HG03571 (cell line): Measurements from ENCODE around the gene ATAD2B.
"Not testable (repeated sequence)": the region's sequence is repeated elsewhere in the genome, so short reads cannot be mapped to it uniquely, and the experiment has no call there.

ENCODE experiments used
- ATAC-seq: cut with Tn5 transposase; IDR thresholded peaks from one replicate; pipeline ENCODE4 v1.9.1; 2021; ENCODE audit not compliant: unreplicated experiment

The ATAD2B gene

DNA sequence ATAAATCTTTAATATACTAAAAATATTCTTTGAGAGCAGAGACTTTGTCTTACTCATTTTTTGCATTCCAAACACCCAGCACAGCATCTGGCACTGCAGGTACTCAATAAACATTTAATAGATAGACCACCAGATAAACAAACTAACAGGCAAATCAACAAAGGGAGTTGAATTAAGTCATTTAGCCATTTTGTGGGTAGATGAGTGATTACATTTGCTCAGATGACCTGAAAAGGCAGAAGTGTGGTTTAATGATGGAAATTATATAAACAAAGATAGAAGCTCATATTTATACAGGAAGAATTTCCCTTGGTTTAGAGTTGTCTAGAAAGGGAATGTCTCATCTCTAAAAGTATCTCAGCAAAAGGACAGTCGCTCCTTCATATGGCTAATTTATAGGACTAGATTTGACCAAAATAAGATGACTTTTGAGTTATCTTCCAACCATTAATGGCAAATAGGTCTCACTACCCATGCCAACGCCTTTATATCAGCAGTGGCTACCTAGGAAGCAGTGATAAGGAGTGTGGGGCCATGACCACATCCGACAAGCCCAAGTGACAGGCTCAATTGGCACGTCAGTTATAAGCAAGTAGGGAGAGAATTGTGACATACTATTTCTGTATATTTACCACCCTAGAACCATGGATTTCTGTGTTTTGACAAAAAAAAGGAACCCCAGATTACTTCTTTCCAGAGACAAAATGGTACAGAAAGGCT, 173.5 kb downstream of the ATAD2B start:
- ATAC-seq = no peak

DNA sequence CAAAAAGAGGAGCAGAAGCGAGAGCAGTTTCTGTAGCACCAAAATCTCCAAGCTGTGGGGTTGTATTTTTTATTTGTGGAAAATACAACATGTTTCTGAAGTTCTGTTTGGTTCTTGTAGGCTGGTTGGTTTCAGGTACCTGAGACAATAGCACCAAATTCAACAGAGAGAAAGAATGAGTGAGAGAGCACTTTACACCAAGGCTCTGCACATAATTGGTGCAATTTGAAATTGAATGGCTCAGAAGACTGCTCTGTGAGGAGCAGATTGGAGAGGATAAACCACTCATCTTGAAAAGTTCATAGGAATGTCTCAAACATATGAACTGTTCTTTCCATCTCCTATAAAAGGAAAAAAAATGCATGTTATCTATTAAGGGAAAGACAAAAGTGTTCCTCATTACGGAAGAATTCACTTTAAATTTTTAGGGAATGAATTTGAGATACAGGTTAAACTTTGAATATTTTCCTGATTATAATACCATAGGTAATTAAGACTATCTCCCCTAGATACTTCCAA, 175.1 kb downstream of the ATAD2B start:
- no peak for ATAC-seq

DNA sequence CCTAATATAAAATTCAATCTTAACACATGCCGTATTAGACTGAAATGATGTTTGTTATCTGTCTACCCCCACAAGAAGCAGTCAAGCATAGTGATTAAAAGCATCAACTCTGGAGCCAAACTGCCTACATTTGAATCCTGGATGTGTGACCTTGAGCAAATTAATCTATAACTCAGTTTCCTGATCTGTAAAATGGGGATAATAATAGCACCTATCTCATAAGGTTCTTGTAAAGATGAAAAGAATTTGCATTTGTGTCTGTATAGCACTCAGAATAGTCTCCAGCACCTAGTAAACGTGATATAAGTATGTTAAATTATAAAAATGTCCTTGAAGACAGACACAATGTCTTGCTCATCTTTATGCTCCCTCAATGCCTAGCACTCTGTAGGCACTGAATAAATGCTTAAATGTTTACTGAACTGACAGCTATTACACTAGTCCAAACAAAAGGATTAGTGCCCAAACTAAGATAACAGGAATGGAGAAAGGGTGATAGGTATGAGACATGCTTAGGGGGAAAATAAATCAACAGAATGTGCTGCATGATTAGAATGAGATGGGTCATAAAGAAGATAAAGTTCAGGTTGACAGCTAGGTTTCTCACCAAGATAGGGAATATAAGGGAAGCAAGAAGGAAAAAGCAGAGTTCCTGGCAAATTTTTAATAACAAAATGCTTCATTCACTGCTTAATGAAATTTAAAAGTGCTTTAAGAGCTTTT, 180.6 kb downstream of the ATAD2B start:
- no peak for ATAC-seq

DNA sequence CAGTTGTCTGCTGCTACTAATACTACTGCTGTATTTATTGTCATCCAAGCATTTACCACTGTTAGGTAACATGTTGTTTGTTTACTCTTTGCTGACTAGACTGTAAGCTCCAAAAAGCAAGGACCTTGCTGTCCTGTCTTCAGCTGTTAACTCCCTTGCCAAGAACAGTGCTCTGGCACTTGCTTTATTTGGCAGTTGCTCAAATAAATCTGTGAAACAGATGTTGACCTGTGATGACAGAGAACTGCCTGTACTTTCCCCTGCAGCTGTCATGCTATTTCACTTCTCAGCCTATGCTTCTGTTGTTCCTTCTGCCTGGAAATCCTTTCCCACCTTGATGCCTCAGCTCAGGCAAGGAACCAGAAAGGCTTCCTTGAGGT, 181.2 kb downstream of the ATAD2B start:
- ATAC-seq = no peak

DNA sequence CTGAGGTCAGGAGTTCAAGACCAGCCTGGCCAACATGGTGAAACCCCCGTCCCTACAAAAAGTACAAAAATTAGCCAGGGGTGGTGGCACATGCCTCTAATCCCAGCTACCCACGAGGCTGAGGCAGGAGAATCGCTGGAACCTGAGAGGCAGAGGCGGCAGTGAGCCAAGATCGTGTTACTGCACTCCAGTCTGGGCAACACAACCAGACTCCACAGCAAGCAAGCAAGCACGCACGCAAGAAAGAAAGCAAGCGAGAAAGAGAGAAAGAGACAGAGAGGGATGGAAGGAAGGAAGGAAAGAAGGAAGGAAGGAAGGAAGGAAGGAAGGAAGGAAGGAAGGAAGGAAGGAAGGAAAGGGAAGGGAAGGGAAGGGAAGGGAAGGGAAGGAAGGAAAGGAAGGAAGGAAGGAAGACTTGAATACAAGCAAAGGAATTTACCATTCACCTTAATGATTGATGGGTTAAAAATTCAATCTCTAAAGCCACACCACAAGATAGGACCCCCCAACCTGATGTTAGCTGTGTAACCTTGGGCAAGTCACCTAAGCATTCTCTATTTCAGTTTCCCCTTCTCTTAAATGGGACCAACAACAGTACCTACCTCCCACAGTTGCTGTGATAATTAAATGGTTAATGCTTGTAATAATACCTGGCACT, 181.7 kb downstream of the ATAD2B start:
- ATAC-seq = no peak

DNA sequence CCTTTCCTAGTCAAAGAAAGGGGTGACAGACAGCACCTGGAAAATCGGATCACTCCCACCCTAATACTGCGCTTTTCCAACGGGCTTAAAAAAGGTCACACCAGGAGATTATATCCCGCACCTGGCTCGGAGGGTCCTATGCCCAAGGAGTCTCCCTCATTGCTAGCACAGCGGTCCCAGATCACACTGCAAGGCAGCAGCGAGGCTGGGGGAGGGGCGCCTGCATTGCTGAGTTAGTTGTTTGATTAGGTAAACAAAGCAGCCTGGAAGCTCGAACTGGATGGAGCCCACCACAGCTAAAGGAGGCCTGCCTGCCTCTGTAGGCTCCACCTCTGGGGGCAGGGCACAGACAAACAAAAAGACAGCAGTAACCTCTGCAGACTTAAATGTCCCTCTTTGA, 190.1 kb downstream of the ATAD2B start:
- not testable (repeated sequence) for ATAC-seq

DNA sequence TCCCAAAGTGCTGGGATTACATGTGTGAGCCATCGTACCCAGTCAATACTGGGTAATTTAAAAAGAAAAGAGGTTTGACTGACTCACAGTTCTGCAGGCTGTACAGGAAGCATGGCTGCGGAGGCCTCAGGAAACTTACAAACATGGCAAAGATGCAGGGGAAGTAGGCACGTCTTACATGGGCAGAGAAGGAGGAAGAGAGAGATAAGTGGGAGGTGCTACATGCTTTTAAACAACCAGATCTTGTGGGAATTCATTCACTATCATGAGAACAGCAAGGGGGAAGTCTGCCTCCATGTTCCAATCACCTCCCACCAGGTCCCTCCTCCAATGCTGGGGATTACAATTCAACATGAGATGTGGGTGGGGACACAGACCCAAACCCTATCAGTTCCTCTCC, 192.5 kb downstream of the ATAD2B start:
- ATAC-seq = no peak

DNA sequence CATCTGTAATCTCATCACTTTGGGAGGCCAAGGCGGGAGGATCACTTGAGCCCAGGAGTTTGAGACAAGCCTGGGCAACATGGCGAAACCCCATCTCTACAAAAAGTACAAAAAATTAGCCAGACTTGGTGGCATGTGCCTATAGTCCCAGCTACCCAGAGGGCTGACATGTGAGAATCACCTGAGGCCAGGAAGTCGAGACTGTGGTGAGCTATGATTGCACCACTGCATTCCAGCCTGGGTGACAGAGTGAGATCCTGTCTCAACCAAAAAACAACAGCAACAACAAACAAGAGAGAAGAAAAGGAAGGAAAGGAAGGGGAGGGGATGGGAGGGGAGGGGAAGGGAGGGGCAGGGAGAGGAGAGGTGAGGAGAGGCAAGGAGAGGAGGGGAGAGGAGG, 203.9 kb downstream of the ATAD2B start:
- ATAC-seq = not testable (repeated sequence)

DNA sequence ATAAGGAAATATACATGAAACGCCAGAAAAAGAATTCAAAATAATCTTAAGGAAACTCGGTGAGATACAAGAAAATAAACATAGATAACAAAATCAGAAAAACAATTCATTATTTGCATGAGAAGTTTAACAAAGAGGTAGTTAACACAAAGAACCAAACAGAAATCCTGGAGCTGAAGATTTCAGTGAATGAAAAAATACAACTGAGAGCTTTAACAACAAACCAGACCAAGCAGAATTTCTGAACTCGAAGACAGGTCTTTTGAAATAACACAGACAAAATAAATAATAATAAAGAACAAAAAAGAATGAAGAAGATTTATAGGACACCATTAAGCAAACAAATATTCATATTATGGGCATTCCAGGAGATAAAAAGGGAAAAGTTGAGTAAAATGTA, 204.7 kb downstream of the ATAD2B start:
- ATAC-seq = no peak

DNA sequence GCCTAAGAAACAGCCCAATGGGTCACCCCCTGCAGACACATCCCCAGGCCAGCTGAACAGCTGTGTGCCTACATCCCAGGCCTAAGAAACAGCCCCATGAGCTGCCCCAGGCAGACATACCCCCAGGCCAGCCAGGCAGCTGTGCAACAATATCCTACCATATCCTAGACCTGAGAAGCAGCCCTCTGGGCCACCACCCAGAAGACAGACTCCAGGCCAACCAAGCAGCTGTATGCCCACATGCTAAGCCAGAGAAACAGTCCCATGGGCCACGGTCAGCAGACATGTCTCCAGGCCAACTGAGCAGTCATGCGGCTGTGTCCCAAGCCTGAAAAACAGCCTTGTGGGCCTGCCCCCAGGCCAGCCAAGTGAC, 205.5 kb downstream of the ATAD2B start:
- ATAC-seq = no peak

DNA sequence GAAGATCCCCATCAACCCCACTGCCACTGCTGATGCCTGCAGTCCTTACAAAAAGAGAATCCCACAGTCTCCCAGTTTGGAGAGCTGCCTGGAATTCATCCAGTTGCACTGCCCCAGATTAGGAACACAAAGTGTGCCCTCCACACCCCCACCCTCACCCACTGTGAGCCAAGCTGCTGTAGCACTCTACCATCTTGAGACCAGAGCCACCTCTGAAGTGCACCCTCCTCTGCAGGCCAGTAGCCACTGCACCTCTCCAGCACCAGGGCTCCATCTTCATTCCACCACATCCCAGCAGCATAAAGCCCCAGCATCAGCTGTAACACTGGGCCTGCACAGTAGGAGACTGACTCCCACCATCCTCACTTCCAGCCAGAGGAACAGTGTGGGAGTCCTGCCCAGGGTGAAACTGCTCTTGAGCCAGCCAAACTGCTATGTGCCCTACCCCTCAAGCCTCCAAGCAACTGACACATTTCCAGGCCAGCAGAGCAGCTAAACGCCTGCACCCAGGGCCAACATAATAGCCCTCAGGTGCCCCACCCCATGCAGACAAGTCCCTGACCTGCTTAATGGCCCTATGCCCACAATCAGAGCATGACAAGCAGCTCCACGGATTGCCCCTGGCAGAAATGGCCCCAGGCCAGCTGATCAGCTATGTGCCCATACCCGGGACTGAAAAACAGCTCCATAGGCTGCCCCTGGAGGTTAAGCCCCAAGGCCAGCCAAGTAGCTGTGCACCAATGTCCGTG, 206.0 kb downstream of the ATAD2B start:
- no peak for ATAC-seq

DNA sequence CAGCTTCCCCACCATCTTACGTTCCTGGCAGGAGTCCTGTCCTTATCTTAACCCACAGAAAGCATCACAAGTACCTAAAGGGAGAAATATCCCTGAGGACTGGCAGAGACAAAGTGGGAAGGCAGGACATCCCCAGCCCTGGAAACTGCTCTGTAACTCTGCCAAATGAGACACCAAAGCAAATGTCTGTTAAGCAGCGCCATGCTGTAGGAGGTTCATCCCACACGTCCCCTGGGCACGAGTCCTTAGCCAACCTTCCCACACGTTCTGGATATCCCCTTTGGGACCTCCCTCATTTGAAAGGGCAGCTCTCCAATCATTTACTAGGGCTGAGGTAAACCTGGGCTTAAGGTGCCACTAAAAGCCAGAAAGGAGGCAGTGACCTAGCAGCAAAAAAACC, 207.2 kb downstream of the ATAD2B start:
- ATAC-seq = no peak

DNA sequence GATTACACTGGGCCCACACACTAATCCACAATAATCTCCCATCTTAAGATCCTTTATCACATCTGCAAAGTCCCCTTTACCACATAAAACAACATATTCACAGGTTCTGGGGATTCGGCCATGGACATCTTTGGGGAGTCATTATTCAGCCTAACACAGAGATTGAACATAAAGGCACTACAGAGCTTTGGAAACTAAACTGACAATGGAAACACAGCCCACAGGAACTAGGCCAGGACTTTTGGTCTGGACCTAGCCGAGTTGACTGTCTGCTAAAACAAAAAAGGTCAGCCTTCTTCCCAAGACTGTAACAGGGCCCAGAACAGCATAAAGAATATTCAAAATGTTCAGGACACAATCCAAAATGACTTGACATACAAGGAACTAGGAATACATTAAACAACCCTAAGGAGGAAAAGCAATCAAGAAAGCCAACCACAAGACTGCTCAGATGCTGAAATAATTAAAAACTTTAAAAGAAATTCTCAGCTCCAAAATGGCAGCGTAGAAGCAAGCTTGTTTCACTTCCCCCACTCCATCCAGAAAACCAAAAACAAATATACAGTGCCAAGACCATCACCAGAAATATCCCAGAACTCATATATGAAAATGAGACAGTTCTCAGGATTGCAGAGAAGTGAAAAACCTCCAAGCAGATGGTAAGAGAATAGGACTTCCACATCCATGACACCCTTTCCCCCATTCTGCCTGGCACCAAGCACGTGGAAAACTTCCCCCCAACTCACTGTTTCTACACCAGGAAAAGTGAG, 207.8 kb downstream of the ATAD2B start:
- no peak for ATAC-seq

DNA sequence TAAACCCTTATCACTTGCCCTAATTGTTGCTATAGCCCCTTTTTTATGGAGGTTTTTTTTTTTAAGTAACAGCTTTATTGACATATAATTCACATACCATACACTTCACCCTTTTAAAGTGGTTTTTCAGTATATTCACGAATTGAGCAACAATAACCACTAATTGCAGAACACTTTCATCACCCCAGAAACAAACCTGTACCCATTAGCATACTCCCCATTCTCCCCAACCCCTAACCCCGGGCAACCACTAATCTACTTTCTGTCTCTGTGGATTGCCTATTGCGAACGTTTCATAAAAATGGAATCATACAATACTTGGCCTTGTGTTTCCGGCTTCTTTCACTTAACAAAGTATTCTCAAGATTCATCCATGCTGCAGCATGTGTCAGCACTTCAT, 213.6 kb downstream of the ATAD2B start:
- ATAC-seq = no peak

DNA sequence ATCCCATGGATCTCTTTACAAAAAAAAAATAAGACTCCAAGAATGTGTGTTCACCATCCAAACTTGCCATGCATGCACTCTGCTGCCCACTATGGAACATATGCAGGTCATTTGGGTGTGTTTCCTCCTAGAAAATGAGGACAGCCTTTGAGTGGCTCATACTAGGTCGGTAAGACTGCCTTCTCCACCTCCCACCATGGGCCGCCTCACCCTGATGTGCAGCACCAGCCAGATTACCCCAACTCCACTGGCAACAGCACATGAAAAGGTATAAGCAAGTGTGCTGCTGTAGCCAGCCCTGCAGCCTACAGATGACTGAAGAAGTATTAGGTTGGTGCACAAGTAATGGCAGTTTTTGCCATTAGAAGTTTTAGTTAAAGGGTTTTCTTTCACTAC, 214.2 kb downstream of the ATAD2B start:
- no peak for ATAC-seq

DNA sequence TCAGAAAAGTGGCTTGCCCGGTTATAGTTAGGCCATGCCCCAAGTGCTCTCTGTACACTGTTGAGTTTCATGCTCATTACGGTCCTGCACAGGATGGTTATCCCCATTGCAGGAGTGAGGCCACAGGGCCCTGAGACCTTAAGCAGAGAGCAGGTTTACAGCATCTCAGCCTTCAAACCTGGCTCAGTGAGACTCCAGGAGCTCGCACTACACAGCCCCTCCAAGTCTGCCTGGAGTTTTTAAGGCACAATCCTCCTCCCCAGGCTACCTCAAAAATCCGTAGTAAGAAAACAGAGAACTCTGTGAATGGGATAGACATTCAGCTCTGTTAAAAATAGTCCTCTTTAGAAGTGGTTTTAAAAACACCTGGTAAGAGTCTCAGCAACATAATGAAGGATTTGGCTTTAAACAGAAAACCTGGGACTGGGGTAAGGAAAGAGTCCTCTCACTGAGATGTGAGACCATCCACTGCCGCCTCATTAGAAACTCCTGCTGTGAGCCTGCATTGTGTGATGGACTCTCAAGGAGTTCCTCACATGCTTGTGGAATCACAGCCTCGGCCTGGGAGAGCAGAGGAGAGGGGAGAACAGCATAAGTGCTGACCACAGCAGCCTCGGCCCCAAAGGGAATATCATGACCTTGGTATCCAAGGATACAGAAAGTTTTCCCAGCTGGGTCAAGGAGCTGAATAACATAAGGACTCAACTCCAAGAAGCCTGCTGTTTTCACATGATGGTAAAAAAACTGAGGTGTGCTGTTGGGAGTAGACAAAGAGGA, 214.8 kb downstream of the ATAD2B start:
- no peak for ATAC-seq

DNA sequence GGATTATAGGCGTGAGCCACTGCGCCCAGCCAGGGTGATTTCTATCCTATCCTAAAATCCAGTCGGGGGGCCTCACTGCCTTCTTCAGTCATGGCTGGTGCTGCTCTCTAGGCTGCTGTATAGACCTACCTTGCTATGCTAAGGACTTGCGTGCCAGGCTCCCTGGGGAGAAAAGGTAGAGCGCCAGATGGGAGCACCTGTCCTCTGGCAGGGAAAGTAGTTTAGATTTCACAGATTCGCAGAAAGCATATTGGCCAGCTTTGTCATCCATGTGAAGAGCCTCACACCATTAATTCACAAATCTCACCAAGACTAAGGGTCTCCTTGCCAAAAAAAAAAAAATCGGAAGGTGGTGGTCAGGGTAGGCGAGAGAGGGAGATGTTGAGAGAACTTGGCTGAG, 217.6 kb downstream of the ATAD2B start:
- no peak for ATAC-seq

DNA sequence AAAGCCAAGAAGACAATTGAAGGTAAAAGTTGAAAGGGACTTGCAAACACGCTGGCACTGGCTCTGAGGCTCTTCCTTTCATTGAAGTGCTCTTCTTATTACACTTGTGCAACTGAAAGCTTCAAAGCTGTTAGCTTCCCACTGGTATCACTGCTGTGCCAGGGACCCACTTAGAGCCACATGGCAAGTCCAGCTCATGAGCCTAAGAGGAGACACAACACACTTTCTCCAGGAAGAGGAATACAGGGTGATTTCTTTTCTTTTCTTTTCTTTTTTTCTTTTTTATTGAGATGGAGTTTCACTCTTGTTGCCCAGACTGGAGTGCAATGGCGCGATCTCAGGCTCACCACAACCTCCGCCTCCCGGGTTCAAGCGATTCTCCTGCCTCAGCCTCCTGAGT, 218.2 kb downstream of the ATAD2B start:
- ATAC-seq = no peak

DNA sequence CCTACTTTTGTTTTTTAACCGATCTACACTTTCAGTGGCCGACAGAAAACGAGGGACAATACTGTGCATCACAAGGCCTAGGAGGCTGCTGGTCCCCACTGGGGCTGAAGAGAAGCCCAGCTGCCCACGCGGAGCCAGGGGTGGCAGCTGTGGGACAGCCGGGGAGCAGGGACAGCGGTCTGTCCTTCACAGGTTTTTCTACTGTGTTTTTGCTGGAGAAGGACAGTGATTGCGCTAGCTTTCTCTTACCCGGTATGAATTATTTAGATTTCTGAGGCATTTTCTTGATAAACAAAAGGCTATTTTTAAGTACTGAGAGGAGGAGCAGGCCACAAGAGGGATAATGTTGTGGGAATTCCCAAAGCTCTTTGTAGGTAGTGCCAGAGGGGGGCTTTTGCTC, 219.8 kb downstream of the ATAD2B start:
- ATAC-seq = no peak

DNA sequence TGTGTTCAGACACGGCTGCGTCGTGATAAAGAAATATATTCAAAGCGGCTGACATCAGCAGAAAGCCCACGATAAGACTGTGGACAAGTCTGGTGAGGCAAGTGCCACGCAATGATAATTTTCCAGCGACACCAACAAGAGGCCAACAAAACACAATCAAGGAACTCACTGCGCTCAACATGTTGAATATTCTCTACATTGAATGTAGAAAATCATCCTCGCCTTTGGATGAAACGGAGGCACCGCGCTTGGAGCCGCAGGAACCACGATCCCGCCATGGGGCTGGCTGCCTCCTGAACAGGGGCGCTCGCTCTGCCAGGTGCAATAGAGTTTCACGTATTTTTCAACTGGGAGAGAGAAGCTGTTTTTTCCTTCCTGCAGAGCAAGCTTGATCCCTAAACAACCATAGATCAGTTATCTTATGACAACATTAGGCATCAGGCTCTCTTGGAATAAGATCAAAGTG, 220.3 kb downstream of the ATAD2B start:
- ATAC-seq = no peak
